SK-N-MC (cell line): ENCODE measurements around the gene MRM3.

ENCODE experiments used
- EZH2 ChIP-seq: fragments of 200-600 bp; sonication (generic); IDR thresholded peaks from one replicate; pipeline ENCODE4 v1.6.1; 2017; ENCODE audit warnings: antibody characterized with exemption
- FOXP2 ChIP-seq: optimal IDR thresholded peaks from 2 replicates; pipeline ENCODE3; 2011; ENCODE audit warnings: mild to moderate bottlenecking, moderate library complexity; ENCODE audit not compliant: insufficient read depth; ENCODE audit errors: extremely low read length, control extremely low read depth

DNA sequence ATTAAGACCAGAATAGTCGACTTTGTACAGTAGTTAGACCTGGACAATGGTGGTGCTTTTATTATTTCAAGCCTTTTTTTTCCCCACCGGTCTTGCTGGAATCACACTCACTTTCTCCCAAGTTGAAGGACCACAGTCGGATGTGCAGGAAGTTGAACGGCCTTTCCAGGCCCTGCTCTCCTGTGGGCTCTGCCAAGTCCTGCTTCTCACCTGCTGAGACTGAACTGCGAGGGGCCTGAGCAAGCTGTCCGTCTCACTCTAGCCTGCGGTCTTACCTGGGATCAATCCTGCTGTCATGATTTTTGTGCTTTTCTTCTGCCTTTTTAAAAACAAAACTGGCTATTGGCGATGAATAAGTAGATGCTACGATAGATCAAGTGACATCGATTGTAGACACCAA lies 48.4 kb upstream of the MRM3 start:
- TF ChIP-seq EZH2 = no peak
- TF ChIP-seq FOXP2 = no peak
